Small intestine (tissue), 16 donors: ENCODE results near the gene OR4F3. TPM values are rescaled to one million over a fixed set of nuclear protein-coding genes. Genes with fewer than 3 reads are reported as not detected.
"Not testable (repeated sequence)": the region's sequence is repeated elsewhere in the genome, so short reads cannot be mapped to it uniquely, and the experiment has no call there.

ENCODE experiments used
- DNase-seq, 2 donors: peaks; one replicate each; pipeline versions ENCODE4 v3.0.0 to v3.0.0-alpha.2; 2013
- FAIRE-seq: peaks from 2 replicates; lab custom pipeline; 2012; peaks lifted over from hg19 to GRCh38; lab: Jason Lieb, UNC
- H3K27ac ChIP-seq, 3 donors: one replicate each; pipeline ENCODE4 v1.5.1; 2013; ENCODE audit warnings: low read length in 2 of 3, mild to moderate bottlenecking in 2 of 3, control low read depth in 1 of 3, inconsistent platforms in 1 of 3, low read depth in 1 of 3, moderate library complexity in 1 of 3
- H3K27me3 ChIP-seq, 3 donors: one replicate each; pipeline ENCODE4 v1.6.1; 2013; ENCODE audit warnings: low read length in 3 of 3, inconsistent platforms in 1 of 3; ENCODE audit not compliant: control insufficient read depth in 3 of 3, insufficient read depth in 3 of 3
- H3K36me3 ChIP-seq, 3 donors: one replicate each; pipeline ENCODE4 v1.6.1; 2013; ENCODE audit warnings: low read length in 3 of 3, inconsistent platforms in 1 of 3, low read depth in 1 of 3, mild to moderate bottlenecking in 1 of 3, moderate library complexity in 1 of 3; ENCODE audit not compliant: control insufficient read depth in 3 of 3, insufficient read depth in 2 of 3
- H3K4me1 ChIP-seq, 3 donors: one replicate each; pipeline ENCODE4 v1.6.1; 2013; ENCODE audit warnings: low read length in 2 of 3, inconsistent platforms in 1 of 3, low read depth in 1 of 3, mild to moderate bottlenecking in 1 of 3, moderate library complexity in 1 of 3; ENCODE audit not compliant: control insufficient read depth in 3 of 3, insufficient read depth in 2 of 3
- H3K4me3 ChIP-seq, 3 donors: one replicate each; pipeline ENCODE4 v1.5.1; 2013; ENCODE audit warnings: low read length in 3 of 3, control low read depth in 1 of 3, inconsistent platforms in 1 of 3, low read depth in 1 of 3, mild to moderate bottlenecking in 1 of 3, moderate library complexity in 1 of 3
- H3K9me3 ChIP-seq, 2 donors: one replicate each; pipeline ENCODE4 v1.6.1; 2013; ENCODE audit warnings: low read depth in 1 of 2, low read length in 1 of 2; ENCODE audit not compliant: control insufficient read depth in 2 of 2, insufficient read depth in 1 of 2
- long read RNA-seq, 10 donors: transcript quantifications; one replicate each; lab custom pipeline, GENCODE V29; 2026
- polyA plus RNA-seq, 4 donors: library from polyadenylated mRNA; stranded (reverse) in 3 of 4; unstranded in 1 of 4; fragments of 200-250 nt in 3 of 4; fragments of 120-200 nt in 1 of 4; gene quantifications; one replicate each; pipeline versions ENCODE4 v1.2.1 to v1.2.3, GENCODE V29; 2013
- donor health status: healthy with polysubstance abuse.
- donor health status: control.
- donor health status: control.
- donor health status: Bipolar disorder and iron deficiency.
- donor health status: healthy.

OR4F3 gene
- polyA plus RNA-seq = under 1 TPM in 1 of 4 donors, not detected in 3; 0.09 TPM
- long read RNA-seq, donor 1 = 0 reads
- long read RNA-seq, donor 2 = 0 reads
- long read RNA-seq, donor 3 = 0 reads
- long read RNA-seq, donor 4 = 0 reads
- long read RNA-seq, donor 5 = 0 reads
- long read RNA-seq, donor 6 = 0 reads
- long read RNA-seq, donor 7 = 0 reads
- long read RNA-seq, donor 8 = 0 reads
- long read RNA-seq, donor 9 = 0 reads
- long read RNA-seq, donor 10 = 0 reads

GRCh38 chr5:181366968-181367367 is at the start of gene OR4F3:
TSS of gene OR4F3 (plus strand) at chr5:181367268.
- not testable (repeated sequence) for H3K27me3 ChIP-seq, H3K27ac ChIP-seq, FAIRE-seq, H3K4me1 ChIP-seq, DNase-seq, H3K9me3 ChIP-seq, H3K4me3 ChIP-seq, H3K36me3 ChIP-seq

Other genes with a start within 250 kb of the OR4F3 start
- not detected for gene OR2V1, start 236.1 kb upstream of the OR4F3 start, polyA plus RNA-seq
- not detected for gene OR2V2, start 219.7 kb upstream of the OR4F3 start, polyA plus RNA-seq
- gene TRIM7, start 162.1 kb upstream of the OR4F3 start, polyA plus RNA-seq = 1 to 10 TPM in 1 of 4 donors, under 1 TPM in 2, not detected in 1; 0.22 to 2.1 (median 0.89) TPM
- 10 to 100 TPM; 19.2 to 25.0 (median 21.6) TPM for gene TRIM41, start 144.0 kb upstream of the OR4F3 start, polyA plus RNA-seq
- gene RACK1, start 123.4 kb upstream of the OR4F3 start, polyA plus RNA-seq = 1,000 to 10,000 TPM; 1,482 to 3,503 (median 2,448) TPM
- gene TRIM52, start 106.1 kb upstream of the OR4F3 start, polyA plus RNA-seq = 10 to 100 TPM in 1 of 4 donors, 1 to 10 TPM in 3; 2.4 to 29.7 (median 7.2) TPM